Nephron progenitor cell (in vitro differentiated cells): ENCODE data around the gene PYGM.

Source experiments
- DNase-seq: peaks from one replicate; pipeline ENCODE4 v3.0.0; 2021
- H3K27ac Mint-ChIP-seq: 2 replicates; pipeline ENCODE4 v1.8.0; 2021; ENCODE audit warnings: mild to moderate bottlenecking, moderate library complexity, mixed read lengths
- H3K27me3 Mint-ChIP-seq: 2 replicates; pipeline ENCODE4 v1.8.0; 2021; ENCODE audit warnings: mild to moderate bottlenecking, low read depth, mixed read lengths; ENCODE audit not compliant: poor library complexity
- H3K36me3 Mint-ChIP-seq: 2 replicates; pipeline ENCODE4 v1.8.0; 2021; ENCODE audit warnings: low read depth, mixed read lengths
- H3K4me1 Mint-ChIP-seq: 2 replicates; pipeline ENCODE4 v1.8.0; 2021; ENCODE audit warnings: mixed read lengths
- H3K4me3 Mint-ChIP-seq: 2 replicates; pipeline ENCODE4 v1.8.0; 2021; ENCODE audit warnings: mild to moderate bottlenecking, moderate library complexity, mixed read lengths
- H3K9me3 Mint-ChIP-seq: 2 replicates; pipeline ENCODE4 v1.8.0; 2021; ENCODE audit warnings: mild to moderate bottlenecking, moderate library complexity, mixed read lengths
- CTCF ChIP-seq: fragments of 200-600 bp; sonication (generic); IDR thresholded peaks from 2 replicates; pipeline ENCODE4 v1.5.0; 2021; ENCODE audit warnings: antibody characterized with exemption

The PYGM gene

GRCh38 chr11:64799256-64799622 lies 39.5 kb upstream of the PYGM start:
- no peaks in the 10 kb centered on the region for H3K9me3 Mint-ChIP-seq
- DNase-seq, result no peak
- peaks cover 8% of the 10 kb centered on the region for H3K36me3 Mint-ChIP-seq
- no peak overlapping the region for H3K27ac Mint-ChIP-seq
- no peaks in the 10 kb centered on the region for H3K27me3 Mint-ChIP-seq
- H3K4me1 Mint-ChIP-seq, result peaks cover 41% of the 10 kb centered on the region
- TF ChIP-seq CTCF, result no peak
- H3K4me3 Mint-ChIP-seq, result no peak overlapping the region

GRCh38 chr11:64796757-64797541 lies 37.2 kb upstream of the PYGM start:
- Mint-ChIP-seq H3K27me3 (no peaks in the 10 kb centered on the region), H3K4me1 (peaks cover 42% of the 10 kb centered on the region)

GRCh38 chr11:64796047-64796756 lies 36.4 kb upstream of the PYGM start:
- Mint-ChIP-seq H3K4me3 (no peak overlapping the region), H3K9me3 (no peaks in the 10 kb centered on the region), H3K36me3 (peaks cover 8% of the 10 kb centered on the region), H3K4me1 (peaks cover 42% of the 10 kb centered on the region), H3K27me3 (no peaks in the 10 kb centered on the region), H3K27ac (peak overlapping the region; percentile 96)
- no peak for TF ChIP-seq CTCF
- DNase-seq, result no peak

More at GRCh38 chr11:64796757-64797541, 37.2 kb upstream of the PYGM start:
- Mint-ChIP-seq H3K27ac (no peak overlapping the region), H3K36me3 (peaks cover 8% of the 10 kb centered on the region), H3K4me3 (no peak overlapping the region), H3K9me3 (no peaks in the 10 kb centered on the region)
- no peak for TF ChIP-seq CTCF
- no peak for DNase-seq

- Mint-ChIP-seq H3K4me1 (peaks cover 38% of the 10 kb centered on the region), H3K4me3 (no peak overlapping the region), H3K27ac (peak overlapping the region; percentile 96), H3K27me3 (no peaks in the 10 kb centered on the region), H3K9me3 (no peaks in the 10 kb centered on the region), H3K36me3 (peaks cover 6% of the 10 kb centered on the region)
- TF ChIP-seq CTCF, result no peak
- no peak for DNase-seq
Observed at GRCh38 chr11:64794526-64794925, 34.8 kb upstream of the PYGM start.

GRCh38 chr11:64793271-64794160 lies 33.7 kb upstream of the PYGM start:
- Mint-ChIP-seq H3K9me3 (no peaks in the 10 kb centered on the region), H3K4me3 (no peak overlapping the region), H3K27me3 (no peaks in the 10 kb centered on the region), H3K36me3 (peaks cover under 1% of the 10 kb centered on the region), H3K4me1 (peaks cover 32% of the 10 kb centered on the region), H3K27ac (peak overlapping the region; percentile 53)
- no peak for TF ChIP-seq CTCF
- DNase-seq, result no peak
